GM23248 (cell line): ENCODE data around the gene B3GAT3.

ENCODE experiments used
- EZH2 ChIP-seq: fragments of 200-600 bp; sonication (generic); IDR thresholded peaks from 2 replicates; pipeline ENCODE4 v1.6.1; 2018; ENCODE audit warnings: antibody characterized with exemption, mild to moderate bottlenecking; ENCODE audit not compliant: insufficient read depth, poor library complexity, severe bottlenecking
- EZH2phosphoT487 ChIP-seq: fragments of 200-600 bp; sonication (generic); IDR thresholded peaks from 2 replicates; pipeline ENCODE4 v1.6.1; 2018; ENCODE audit warnings: antibody characterized with exemption, moderate library complexity, mild to moderate bottlenecking, low read depth; ENCODE audit not compliant: insufficient read depth

- TF ChIP-seq EZH2: no peak
- no peak for TF ChIP-seq EZH2phosphoT487
Measured at GRCh38 chr11:62648185-62648966, 26.6 kb upstream of the B3GAT3 start.
